ENCODE results near the gene SCT. TPM values are rescaled to one million over a fixed set of nuclear protein-coding genes. Genes with fewer than 3 reads are reported as not detected.

The SCT gene
- total RNA-seq, 1 donor from 2014 or later = not detected

DNA sequence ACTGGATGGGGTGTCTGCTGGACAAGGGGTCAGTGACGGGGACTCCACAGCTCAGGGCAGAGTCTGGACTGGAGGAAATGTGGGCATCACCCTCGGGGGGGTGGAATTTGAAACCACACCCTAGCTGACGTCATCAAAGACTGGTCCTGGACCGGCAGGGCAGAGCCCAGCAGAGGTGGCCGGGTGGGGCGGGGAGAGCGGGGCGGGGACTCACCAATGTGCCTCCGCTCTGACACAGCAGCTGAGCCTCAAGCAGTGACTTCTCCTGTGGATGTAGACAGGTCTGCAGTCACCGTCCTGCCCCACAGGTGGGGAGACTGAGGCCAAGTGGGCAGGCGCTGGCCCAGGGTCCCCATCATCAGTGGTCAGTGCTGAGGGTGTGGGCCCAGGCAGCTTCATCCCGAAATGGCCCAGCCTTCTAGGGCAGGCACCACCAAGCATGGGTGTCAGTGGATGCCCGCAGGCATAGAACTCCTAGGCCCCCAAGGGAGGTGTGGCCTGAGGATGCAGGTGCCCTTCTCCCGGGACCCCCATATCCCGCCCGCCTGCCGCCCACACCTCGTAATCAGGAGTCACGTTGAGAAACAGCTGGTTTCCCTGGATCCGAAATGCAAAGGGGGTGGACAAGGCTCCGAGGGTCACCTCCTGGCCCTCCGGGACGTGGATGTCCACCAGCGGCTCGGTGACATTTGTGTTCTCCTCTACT lies 2.8 kb downstream of the SCT start:
- peaks cover 11% of the 10 kb centered on the region for H3K4me1 Mint-ChIP-seq
- peaks cover 35% of the 10 kb centered on the region for H3K27me3 Mint-ChIP-seq (ENCODE audit: low read depth)
- TF ChIP-seq CTCF (conservative IDR thresholded peaks at IDR 0.05) = no peak
- H3K27ac Mint-ChIP-seq (ENCODE audit: unreplicated experiment) = no peak overlapping the region
- H3K36me3 Mint-ChIP-seq (ENCODE audit: low read depth) = peaks cover 6% of the 10 kb centered on the region
- H3K4me3 Mint-ChIP-seq = no peak overlapping the region
- DNase-seq (ENCODE audit: low read depth, low spot score) = no peak
- no peaks in the 10 kb centered on the region for H3K9me3 Mint-ChIP-seq

DNA sequence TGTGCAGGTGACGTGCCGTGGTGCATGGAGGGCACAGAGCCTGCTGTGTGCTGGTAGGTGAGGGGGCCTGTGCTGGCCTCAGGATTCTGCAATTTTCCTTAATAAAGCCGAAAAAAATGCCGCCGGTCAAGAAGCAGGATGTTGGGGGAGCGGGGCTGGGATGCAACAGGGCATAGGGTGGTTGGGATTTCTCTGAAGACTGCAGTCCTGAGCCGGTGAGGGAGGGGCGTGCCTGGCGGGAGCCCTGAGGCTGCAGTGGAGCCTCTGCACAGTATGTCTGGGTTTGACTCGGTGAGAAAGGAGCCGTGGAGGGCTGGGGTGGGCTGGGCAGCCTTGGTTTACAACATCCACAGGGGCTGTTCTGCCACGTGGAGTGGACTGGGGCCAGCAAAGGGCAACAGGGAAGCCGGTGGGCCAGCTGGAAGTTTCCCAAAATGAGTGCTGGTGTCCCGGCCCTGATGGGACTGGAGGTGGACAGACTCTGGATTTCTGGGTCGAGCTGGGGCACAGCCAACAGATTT lies 3.6 kb downstream of the SCT start:
- Mint-ChIP-seq H3K4me1 (peaks cover 6% of the 10 kb centered on the region), H3K27me3 (ENCODE audit: low read depth) (peaks cover 28% of the 10 kb centered on the region), H3K9me3 (no peaks in the 10 kb centered on the region), H3K27ac (ENCODE audit: unreplicated experiment) (no peak overlapping the region), H3K36me3 (ENCODE audit: low read depth) (peaks cover 5% of the 10 kb centered on the region), H3K4me3 (no peak overlapping the region)
- TF ChIP-seq CTCF (conservative IDR thresholded peaks at IDR 0.05) = no peak
- no peak for DNase-seq (ENCODE audit: low read depth, low spot score)

- H3K27me3 Mint-ChIP-seq (ENCODE audit: low read depth) = peaks cover 17% of the 10 kb centered on the region
- H3K4me3 Mint-ChIP-seq = no peak overlapping the region
- no peak for DNase-seq (ENCODE audit: low read depth, low spot score)
- H3K9me3 Mint-ChIP-seq = no peaks in the 10 kb centered on the region
- H3K36me3 Mint-ChIP-seq (ENCODE audit: low read depth) = no peaks in the 10 kb centered on the region
- no peaks in the 10 kb centered on the region for H3K4me1 Mint-ChIP-seq
- no peak overlapping the region for H3K27ac Mint-ChIP-seq (ENCODE audit: unreplicated experiment)
- TF ChIP-seq CTCF (conservative IDR thresholded peaks at IDR 0.05) = no peak
Measured at GRCh38 chr11:621838-622237, 5.1 kb downstream of the SCT start.

- Mint-ChIP-seq H3K4me3 (no peak overlapping the region), H3K9me3 (no peaks in the 10 kb centered on the region), H3K4me1 (no peaks in the 10 kb centered on the region), H3K27me3 (ENCODE audit: low read depth) (peaks cover 15% of the 10 kb centered on the region), H3K27ac (ENCODE audit: unreplicated experiment) (no peak overlapping the region), H3K36me3 (ENCODE audit: low read depth) (no peaks in the 10 kb centered on the region)
- no peak for TF ChIP-seq CTCF (conservative IDR thresholded peaks at IDR 0.05)
- DNase-seq (ENCODE audit: low read depth, low spot score) = no peak
Measured at GRCh38 chr11:620935-621814, 5.8 kb downstream of the SCT start.

DNA sequence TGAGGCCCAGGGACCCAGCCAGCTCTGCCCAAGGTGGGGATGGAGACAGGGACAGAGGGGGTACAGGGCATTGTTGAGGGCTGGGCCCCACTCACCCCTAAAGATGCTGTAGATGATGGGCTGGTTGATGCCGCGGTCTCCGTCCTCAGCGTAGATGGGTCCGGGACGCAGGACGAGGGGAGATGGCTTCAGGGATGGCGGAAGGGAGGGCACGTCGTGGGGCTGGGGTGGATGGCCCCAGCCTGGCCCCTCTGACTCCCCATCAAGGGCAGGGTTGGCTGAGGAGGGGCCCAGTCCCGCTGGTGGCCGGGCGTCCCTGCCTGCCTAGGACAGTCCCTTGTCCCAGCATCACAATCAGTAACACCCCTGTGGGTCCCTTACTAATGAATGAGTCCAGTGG lies 6.8 kb downstream of the SCT start:
- peaks cover 8% of the 10 kb centered on the region for H3K4me1 Mint-ChIP-seq
- no peak for DNase-seq (ENCODE audit: low read depth, low spot score)
- no peak for TF ChIP-seq CTCF (conservative IDR thresholded peaks at IDR 0.05)
- no peaks in the 10 kb centered on the region for H3K9me3 Mint-ChIP-seq
- peaks cover 8% of the 10 kb centered on the region for H3K27me3 Mint-ChIP-seq (ENCODE audit: low read depth)
- no peak overlapping the region for H3K27ac Mint-ChIP-seq (ENCODE audit: unreplicated experiment)
- H3K36me3 Mint-ChIP-seq (ENCODE audit: low read depth) = no peaks in the 10 kb centered on the region
- no peak overlapping the region for H3K4me3 Mint-ChIP-seq
